Prostate gland (tissue), 2 donors: ENCODE measurements around the gene OXSM.

Source experiments
- CTCF ChIP-seq, 4 experiments: fragments of 200-600 bp in 2 of 4; fragments of 450-650 bp in 2 of 4; sonication (generic) in 2 of 4; IDR thresholded peaks; 1 replicate in 3 of 4; 2 replicates in 1 of 4; pipeline ENCODE4 v1.5.1; 2016 to 2019; ENCODE audit warnings: antibody characterized with exemption in 4 of 4, mild to moderate bottlenecking in 2 of 4, moderate library complexity in 2 of 4
- POLR2A ChIP-seq: fragments of 450-650 bp; IDR thresholded peaks from one replicate; pipeline ENCODE4 v1.6.1; 2016; ENCODE audit warnings: antibody characterized with exemption, mild to moderate bottlenecking
- POLR2AphosphoS5 ChIP-seq: sonication (generic); formaldehyde crosslinking; IDR thresholded peaks from one replicate; pipeline ENCODE4 v1.6.1; 2017; ENCODE audit warnings: antibody characterized with exemption

GRCh38 chr3:25780618-25781017 lies 9.3 kb upstream of the OXSM start:
- no peak for TF ChIP-seq CTCF (IDR thresholded peaks at IDR 0.05)
- TF ChIP-seq POLR2A: no peak
- TF ChIP-seq POLR2AphosphoS5: no peak
